HG02885 (cell line): ENCODE results near the gene METTL6.
"Not testable (repeated sequence)": the region's sequence is repeated elsewhere in the genome, so short reads cannot be mapped to it uniquely, and the experiment has no call there.

Experiments
- ATAC-seq: cut with Tn5 transposase; IDR thresholded peaks from one replicate; pipeline ENCODE4 v1.9.1; 2021; ENCODE audit warnings: mild to moderate bottlenecking; ENCODE audit not compliant: unreplicated experiment, poor library complexity

The METTL6 gene, protein sequence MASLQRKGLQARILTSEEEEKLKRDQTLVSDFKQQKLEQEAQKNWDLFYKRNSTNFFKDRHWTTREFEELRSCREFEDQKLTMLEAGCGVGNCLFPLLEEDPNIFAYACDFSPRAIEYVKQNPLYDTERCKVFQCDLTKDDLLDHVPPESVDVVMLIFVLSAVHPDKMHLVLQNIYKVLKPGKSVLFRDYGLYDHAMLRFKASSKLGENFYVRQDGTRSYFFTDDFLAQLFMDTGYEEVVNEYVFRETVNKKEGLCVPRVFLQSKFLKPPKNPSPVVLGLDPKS

GRCh38 chr3:15427182-15427880, at the start of gene METTL6, which contains the start of gene EAF1:
Gene METTL6 (minus strand): TSS chr3:15427544. CDS start chr3:15426511, 1,033 bp downstream.
Gene EAF1 (plus strand): TSS chr3:15427598. CDS start chr3:15427780, 182 bp downstream.
- ATAC-seq, result peak; percentile 89

DNA sequence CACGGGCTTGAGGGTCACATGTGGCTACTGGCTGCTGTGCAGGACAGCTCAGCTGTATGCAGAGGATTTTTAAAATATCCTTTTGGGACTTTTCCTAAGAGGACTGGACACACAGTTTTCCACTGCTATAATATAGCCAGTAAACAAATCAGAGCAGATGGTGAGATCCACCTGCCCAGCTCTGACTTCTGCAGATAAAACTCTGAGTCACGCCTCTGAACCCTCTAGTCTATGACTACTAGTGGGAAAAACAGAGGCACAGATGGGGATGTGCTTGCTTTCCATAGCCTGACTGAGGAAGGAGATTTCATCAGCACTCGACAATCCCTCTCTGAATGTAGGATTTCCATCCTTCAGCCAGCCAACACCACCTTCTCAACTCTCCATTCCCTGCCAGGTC, 49.0 kb upstream of the METTL6 start:
- no peak for ATAC-seq

- no peak for ATAC-seq
Observed at GRCh38 chr3:15475161-15475560, 47.8 kb upstream of the METTL6 start.

DNA sequence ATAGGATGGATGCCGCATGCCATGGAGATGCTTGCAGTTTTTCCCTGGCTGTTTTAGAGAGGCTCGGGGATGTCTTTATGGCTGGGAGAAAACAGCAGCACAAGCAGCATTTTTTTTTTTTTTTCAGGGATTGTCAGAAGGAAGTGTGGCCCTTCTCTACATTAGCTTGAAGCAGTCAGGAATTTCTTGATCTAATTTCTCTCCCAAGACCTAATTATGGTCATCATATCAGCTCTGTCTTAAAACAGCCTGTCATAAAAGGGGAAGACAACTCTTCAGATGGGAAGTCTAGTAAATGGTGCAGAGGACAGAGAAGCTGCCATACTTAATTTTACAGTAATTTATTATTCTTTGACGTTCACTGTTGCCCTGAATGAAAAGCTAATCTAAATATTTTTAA, 44.5 kb upstream of the METTL6 start:
- ATAC-seq, result no peak

DNA sequence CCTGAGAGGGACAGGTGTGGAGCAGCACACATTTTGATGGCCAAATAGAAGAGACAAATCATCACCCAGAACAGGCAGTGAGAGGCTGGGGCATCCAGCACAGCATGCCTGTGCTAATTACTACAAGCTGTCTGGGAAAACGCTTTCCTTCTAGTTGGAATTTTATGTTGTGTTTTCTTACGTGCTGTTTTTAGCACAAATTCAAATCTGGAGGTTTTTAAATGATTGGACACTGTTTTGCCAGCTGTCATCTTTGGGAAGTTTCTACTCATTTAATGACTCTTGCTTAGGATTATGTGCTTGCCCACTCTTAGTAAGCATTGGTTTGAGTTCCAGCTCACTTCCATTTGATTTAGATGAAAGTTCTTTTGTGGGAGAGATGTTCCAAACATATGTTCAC, 43.5 kb upstream of the METTL6 start:
- no peak for ATAC-seq

DNA sequence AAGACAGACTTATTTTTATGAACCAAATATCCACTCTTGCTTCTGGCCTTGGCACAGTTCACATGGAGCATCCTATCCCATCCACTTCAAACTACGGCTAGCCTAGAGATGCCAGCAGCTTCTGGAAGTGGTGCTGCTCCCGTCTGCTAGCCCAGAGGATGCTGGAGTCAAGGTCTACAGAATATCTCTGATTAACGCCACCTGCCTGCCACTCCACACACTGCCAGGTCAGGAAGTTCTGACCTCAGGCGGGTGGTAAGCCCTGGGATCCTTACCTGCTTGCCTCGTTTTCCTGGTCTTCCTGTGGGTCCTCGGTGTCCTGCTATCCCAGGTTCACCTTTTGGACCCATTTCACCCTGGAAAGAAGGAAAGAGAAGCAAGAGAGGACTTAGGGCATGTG, 42.9 kb upstream of the METTL6 start:
- no peak for ATAC-seq

DNA sequence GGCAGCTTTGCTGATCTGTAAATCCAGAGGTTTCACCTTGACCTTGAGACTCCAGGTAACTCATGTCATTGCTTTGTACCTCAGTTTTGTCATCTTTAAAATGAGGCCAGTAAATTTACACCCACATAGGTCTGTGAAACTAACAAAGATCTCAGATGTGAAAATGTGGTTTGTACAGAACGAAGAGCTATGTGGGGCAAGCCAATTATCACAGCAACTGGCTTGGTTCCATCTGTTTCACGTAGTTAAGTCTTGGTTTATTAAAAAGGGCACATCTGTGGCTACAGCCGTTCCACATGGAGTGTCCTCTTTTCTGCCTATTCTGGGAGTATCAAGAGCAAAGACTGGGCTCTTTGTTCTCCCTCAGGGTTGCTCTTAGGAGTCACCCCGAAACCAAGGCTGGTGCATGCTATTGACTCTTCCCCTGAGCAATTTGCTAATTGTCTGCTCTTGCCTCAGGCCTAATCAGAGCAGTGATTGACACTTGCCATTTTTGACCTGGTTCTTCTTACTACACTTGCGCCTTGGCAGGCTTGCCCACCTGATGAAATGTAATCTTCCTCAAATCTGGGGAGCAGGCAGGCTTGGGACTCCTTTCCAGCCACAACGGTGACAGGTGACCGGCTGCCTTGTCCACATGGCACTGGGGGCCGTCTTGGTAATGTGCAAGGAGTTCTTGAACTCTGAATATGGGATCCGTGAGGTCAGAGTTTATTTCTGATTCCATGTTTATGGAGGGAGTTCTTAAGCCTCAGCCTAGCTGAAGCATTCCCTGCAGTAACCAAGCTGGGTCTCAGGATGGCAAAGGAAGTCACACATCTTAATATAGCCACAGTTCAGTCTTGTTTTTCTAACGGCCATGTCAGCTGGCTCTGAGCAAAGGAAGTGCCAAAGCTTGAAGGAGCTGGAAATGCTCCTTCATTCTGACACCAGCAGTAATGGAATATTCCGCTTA, 40.2 kb upstream of the METTL6 start:
- peak; percentile 59 for ATAC-seq

DNA sequence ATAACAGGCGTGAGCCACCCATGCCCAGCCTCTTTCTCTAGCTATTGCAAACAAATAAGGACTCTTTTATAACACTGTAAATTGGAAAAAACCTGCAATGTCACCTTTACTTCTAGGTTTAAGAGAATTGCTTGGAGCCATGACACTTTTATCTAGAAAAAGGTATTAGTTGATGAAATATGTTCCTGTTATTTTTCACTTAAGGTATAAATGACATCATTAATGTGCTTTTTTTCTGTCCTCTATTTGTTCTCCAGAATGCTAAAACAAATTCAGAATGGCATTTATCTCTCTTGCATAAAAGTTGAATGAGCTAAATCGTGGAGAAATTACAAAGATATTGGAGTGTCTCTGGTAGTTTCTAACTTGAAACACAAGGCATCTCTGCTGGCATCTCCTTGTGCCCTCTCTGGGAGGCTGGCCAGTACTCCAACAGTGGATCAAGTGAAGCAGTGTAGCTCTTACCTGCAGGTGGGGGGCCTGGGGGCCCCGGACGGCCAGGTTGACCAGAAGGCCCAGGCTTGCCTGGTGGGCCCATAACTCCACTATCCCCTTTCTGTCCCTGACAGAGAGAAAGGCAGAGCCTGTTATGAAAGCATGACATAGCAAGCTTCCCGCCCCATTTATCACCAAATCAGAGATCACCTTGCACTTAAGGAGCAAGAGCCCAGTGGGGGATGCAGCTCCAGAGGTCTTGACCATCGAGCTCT, 38.7 kb upstream of the METTL6 start:
- no peak for ATAC-seq

DNA sequence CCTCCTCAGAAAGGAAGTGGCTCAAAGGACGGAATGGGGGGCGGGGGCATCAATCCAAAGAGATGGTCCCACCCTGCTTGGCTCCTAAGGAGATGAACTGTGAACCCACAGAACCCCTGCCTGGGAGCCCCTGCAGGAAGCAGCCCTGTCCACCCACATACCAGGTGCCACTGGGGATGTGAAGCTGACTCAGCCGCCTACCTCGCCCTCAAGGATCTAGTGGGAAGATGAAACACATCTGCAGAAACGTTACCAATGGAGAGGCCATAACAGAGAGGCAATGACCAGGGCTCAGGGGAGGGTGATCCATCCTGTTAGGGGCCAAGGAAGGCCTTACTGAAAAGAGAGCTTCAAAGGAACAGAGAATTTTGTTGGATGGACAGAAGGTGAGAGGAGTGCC, 35.1 kb upstream of the METTL6 start:
- ATAC-seq, result no peak

DNA sequence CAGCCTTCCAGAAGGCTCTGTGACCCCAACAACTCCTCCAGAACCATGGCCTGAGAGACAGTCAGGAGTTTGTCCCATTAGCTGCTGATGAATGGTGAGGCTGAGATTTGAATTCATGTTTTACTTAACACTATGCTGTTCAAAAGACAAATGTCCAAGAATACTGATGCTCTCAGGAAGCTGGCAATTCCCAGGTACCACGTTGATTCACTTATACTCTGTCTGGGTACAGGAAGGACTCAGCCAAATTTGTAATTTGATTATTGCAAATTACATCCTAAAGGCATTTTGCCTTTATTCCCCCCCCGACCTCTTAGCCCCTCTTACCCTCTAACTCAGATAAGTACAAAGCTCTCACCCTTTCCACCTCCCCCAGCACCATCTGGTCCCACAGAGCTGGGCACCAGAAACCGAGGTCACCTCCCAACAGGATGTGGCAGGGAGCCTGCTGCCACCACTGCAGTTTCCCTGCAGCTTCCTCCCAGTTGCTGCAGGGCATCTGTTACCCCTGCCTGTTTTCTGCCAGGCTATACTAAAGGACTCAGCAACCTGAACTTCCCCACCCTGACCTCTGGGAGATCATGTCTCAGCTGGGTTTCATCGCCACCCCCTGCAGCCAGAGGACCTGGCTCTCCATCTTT, 33.7 kb upstream of the METTL6 start:
- no peak for ATAC-seq

GRCh38 chr3:15458212-15458780, 31.0 kb upstream of the METTL6 start:
- no peak for ATAC-seq

DNA sequence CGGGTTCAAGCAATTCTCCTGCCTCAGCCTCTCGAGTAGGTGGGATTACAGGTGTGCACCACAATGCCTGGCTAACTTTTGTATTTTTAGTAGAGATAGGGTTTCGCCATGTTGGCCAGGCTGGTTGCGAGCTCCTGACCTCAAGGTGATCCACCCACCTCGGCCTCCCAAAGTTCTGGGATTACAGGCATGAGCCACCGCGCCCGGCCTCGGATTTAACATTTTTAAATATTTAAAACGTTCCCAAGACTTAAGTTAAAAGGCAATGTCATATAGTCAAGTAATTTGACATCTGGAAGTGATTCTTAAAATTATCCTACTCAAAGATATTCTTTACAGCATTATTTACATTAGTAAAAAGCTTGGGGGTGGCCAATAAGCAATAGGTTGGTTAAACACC, 29.6 kb upstream of the METTL6 start:
- not testable (repeated sequence) for ATAC-seq

- ATAC-seq, result no peak
Observed at GRCh38 chr3:15456321-15456720, 29.0 kb upstream of the METTL6 start.

DNA sequence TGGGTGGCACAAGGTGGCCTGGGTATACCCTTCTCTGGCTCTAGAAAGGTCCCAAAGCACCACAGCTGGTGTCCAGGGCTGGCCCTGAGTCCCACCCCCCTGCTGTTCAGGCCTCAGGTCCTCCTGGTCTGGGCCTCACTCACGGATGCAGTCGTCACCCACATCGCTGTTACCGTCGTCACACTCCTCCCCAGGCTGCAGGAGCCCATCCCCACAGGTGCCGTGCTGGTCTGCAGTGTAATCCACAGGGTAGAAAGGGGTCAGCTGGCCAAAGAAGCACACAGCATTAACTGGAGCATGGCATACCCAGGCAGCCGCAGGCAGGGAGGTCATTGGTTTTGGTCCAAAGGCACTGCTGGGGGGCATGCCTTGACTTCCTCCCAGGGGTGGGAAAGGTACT, 28.4 kb upstream of the METTL6 start:
- no peak for ATAC-seq

DNA sequence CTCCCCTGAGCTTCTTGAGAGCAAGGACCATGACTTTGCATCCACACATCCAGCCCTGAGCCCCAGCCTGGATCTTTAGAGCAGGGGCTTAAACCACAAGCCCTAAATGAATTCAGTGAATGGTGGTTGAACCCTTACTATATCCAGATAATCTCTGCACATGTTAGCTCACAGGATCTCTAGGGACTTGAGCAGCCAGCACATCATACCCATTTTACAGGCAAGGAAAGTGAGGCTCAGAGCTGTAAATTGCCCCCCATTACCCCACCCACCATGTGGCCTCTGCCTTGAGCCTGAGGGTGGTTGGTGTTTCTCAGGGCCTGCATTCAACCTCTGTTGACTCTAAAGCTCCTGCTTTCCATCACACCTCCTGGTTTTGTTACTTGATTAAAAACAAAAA, 27.6 kb upstream of the METTL6 start:
- no peak for ATAC-seq

- no peak for ATAC-seq
Observed at GRCh38 chr3:15453991-15454625, 26.8 kb upstream of the METTL6 start.

DNA sequence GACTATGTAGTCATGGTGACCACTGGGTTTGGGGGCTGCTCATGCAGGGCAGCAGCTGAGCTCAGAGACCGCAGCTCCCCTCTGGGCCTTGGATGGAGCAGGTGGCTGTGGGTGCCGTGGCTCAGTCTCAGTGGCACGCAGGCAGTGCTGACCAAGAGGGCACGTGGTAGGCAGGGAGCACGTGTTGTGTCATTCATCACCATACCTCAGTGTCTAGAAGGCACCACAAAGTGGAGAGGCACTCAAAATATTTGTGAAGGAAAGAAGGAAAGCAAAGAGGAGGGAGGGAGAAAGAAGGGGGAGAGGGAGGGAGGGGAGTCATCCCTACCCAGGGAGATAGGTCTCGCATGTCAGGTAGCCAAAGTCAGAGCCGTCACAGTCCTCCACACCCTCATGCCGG, 26.2 kb upstream of the METTL6 start:
- ATAC-seq, result no peak

- ATAC-seq, result no peak
Observed at GRCh38 chr3:15452961-15453360, 25.6 kb upstream of the METTL6 start.

GRCh38 chr3:15452156-15452555, 24.8 kb upstream of the METTL6 start:
- no peak for ATAC-seq
